H9 (cell line): ENCODE data around the gene YBEY. TPM values are rescaled to one million over a fixed set of nuclear protein-coding genes. Genes with fewer than 3 reads are reported as not detected.

Source experiments
- DNase-seq: peaks from one replicate; pipeline ENCODE4 v3.0.0-alpha.2; 2017
- H2AFZ ChIP-seq: one replicate; pipeline ENCODE4 v1.6.1; 2013; ENCODE audit warnings: mild to moderate bottlenecking, low read length, control low read depth, moderate library complexity
- H2AK5ac ChIP-seq: 2 replicates; pipeline ENCODE4 v1.6.1; 2013; ENCODE audit warnings: low read length, control low read depth, mixed read lengths; ENCODE audit not compliant: insufficient read length
- H2BK120ac ChIP-seq: one replicate; pipeline ENCODE4 v1.6.1; 2013; ENCODE audit warnings: low read depth, mild to moderate bottlenecking, low read length, control low read depth, inconsistent platforms; ENCODE audit not compliant: poor library complexity, severe bottlenecking
- H2BK12ac ChIP-seq: 2 replicates; pipeline ENCODE4 v1.6.1; 2013; ENCODE audit warnings: low read length, control low read depth, mixed read lengths, low read depth; ENCODE audit not compliant: insufficient read length
- H2BK15ac ChIP-seq: 2 replicates; pipeline ENCODE4 v1.6.1; 2013; ENCODE audit warnings: low read depth, low read length, control low read depth
- H2BK20ac ChIP-seq: one replicate; pipeline ENCODE4 v1.6.1; 2013; ENCODE audit warnings: low read depth, mild to moderate bottlenecking, low read length, control low read depth, inconsistent platforms; ENCODE audit not compliant: poor library complexity, severe bottlenecking
- H2BK5ac ChIP-seq: 2 replicates; pipeline ENCODE4 v1.6.1; 2013; ENCODE audit warnings: low read length, control low read depth, mixed read lengths; ENCODE audit not compliant: insufficient read length
- H3K14ac ChIP-seq: 2 replicates; pipeline ENCODE4 v1.6.1; 2013; ENCODE audit warnings: low read length, control low read depth; ENCODE audit not compliant: insufficient read depth
- H3K18ac ChIP-seq: 2 replicates; pipeline ENCODE4 v1.6.1; 2013; ENCODE audit warnings: low read depth, mild to moderate bottlenecking, mixed read lengths, low read length, control low read depth; ENCODE audit not compliant: insufficient read length
- H3K23ac ChIP-seq: 2 replicates; pipeline ENCODE4 v1.6.1; 2013; ENCODE audit warnings: low read length, control low read depth, mixed read lengths, low read depth; ENCODE audit not compliant: insufficient read length
- H3K23me2 ChIP-seq: 2 replicates; pipeline ENCODE4 v1.6.1; 2013; ENCODE audit warnings: low read depth, mild to moderate bottlenecking, mixed read lengths, low read length, control low read depth; ENCODE audit not compliant: insufficient read length, poor library complexity, severe bottlenecking
- H3K27ac ChIP-seq: 2 replicates; pipeline ENCODE4 v1.5.1; 2013; ENCODE audit warnings: low read length, control low read depth, mixed read lengths, low read depth; ENCODE audit not compliant: insufficient read length
- H3K27me3 ChIP-seq: 2 replicates; pipeline ENCODE4 v1.6.1; 2013; ENCODE audit warnings: low read length, control low read depth, inconsistent platforms; ENCODE audit not compliant: insufficient read depth
- H3K4ac ChIP-seq: 2 replicates; pipeline ENCODE4 v1.6.1; 2013; ENCODE audit warnings: low read depth, mild to moderate bottlenecking, control low read depth, inconsistent platforms, low read length, moderate library complexity
- H3K4me1 ChIP-seq: 2 replicates; pipeline ENCODE4 v1.6.1; 2013; ENCODE audit warnings: low read length, control low read depth, inconsistent platforms; ENCODE audit not compliant: insufficient read depth
- H3K4me2 ChIP-seq: 2 replicates; pipeline ENCODE4 v1.6.1; 2013; ENCODE audit warnings: low read length, control low read depth, mixed read lengths; ENCODE audit not compliant: insufficient read length, insufficient read depth
- H3K56ac ChIP-seq: 2 replicates; pipeline ENCODE4 v1.6.1; 2013; ENCODE audit warnings: low read depth, mild to moderate bottlenecking, mixed read lengths, low read length, control low read depth; ENCODE audit not compliant: insufficient read length
- H3K79me1 ChIP-seq: 2 replicates; pipeline ENCODE4 v1.6.1; 2013; ENCODE audit warnings: low read depth, mild to moderate bottlenecking, moderate library complexity, low read length, control low read depth, inconsistent platforms; ENCODE audit not compliant: insufficient read depth, poor library complexity, severe bottlenecking
- H3K79me2 ChIP-seq: 2 replicates; pipeline ENCODE4 v1.6.1; 2013; ENCODE audit warnings: low read length, control low read depth, inconsistent platforms; ENCODE audit not compliant: insufficient read depth
- H3K9ac ChIP-seq: 2 replicates; pipeline ENCODE4 v1.6.1; 2013; ENCODE audit warnings: low read length, control low read depth, mixed read lengths; ENCODE audit not compliant: insufficient read length; ENCODE audit errors: extremely low read depth
- H3K9me3 ChIP-seq: one replicate; pipeline ENCODE4 v1.6.1; 2013; ENCODE audit warnings: low read depth, low read length, inconsistent platforms; ENCODE audit not compliant: control insufficient read depth
- H3T11ph ChIP-seq: one replicate; pipeline ENCODE4 v1.6.1; 2013; ENCODE audit warnings: mild to moderate bottlenecking, low read length, control low read depth, inconsistent platforms
- H4K20me1 ChIP-seq: one replicate; pipeline ENCODE4 v1.6.1; 2013; ENCODE audit not compliant: control insufficient read depth, insufficient read length, insufficient read depth
- H4K5ac ChIP-seq: 2 replicates; pipeline ENCODE4 v1.6.1; 2013; ENCODE audit warnings: low read depth, mild to moderate bottlenecking, mixed read lengths, low read length, control low read depth; ENCODE audit not compliant: insufficient read length
- H4K8ac ChIP-seq: replicated peaks from 2 replicates; pipeline ENCODE4 v1.6.1; 2013; ENCODE audit warnings: low read length, control low read depth, mixed read lengths, low read depth; ENCODE audit not compliant: insufficient read length
- H4K91ac ChIP-seq: 2 replicates; pipeline ENCODE4 v1.6.1; 2013; ENCODE audit warnings: low read depth, mild to moderate bottlenecking, moderate library complexity, mixed read lengths, low read length, control low read depth; ENCODE audit not compliant: insufficient read length
- H3K27ac Mint-ChIP-seq, 3 experiments: 2 replicates in 2 of 3; 3 replicates in 1 of 3; pipeline ENCODE4 v1.8.0; 2020 to 2021; ENCODE audit warnings: mixed read lengths in 3 of 3, mild to moderate bottlenecking in 1 of 3, moderate library complexity in 1 of 3
- H3K27me3 Mint-ChIP-seq: 2 replicates; pipeline ENCODE4 v1.8.0; 2021; ENCODE audit warnings: low read depth, mild to moderate bottlenecking, moderate library complexity, mixed read lengths
- H3K36me3 Mint-ChIP-seq, 3 experiments: 2 replicates in 2 of 3; 3 replicates in 1 of 3; pipeline ENCODE4 v1.8.0; 2020 to 2021; ENCODE audit warnings: low read depth in 3 of 3, mixed read lengths in 3 of 3; ENCODE audit not compliant: insufficient read depth in 1 of 3
- H3K4me1 Mint-ChIP-seq, 2 experiments: 2 replicates each; pipeline ENCODE4 v1.8.0; 2020; ENCODE audit warnings: mixed read lengths in 2 of 2
- H3K4me3 Mint-ChIP-seq, 2 experiments: 2 replicates in 1 of 2; 3 replicates in 1 of 2; pipeline ENCODE4 v1.8.0; 2020 to 2021; ENCODE audit warnings: mild to moderate bottlenecking in 2 of 2, mixed read lengths in 2 of 2, moderate library complexity in 1 of 2
- H3K9me3 Mint-ChIP-seq, 2 experiments: 2 replicates in 1 of 2; 3 replicates in 1 of 2; pipeline ENCODE4 v1.8.0; 2020; ENCODE audit warnings: mild to moderate bottlenecking in 2 of 2, mixed read lengths in 2 of 2, moderate library complexity in 1 of 2
- CTCF ChIP-seq: fragments of 200-600 bp; sonication (generic); conservative IDR thresholded peaks from 3 replicates; pipeline ENCODE4 v1.8.0; 2021; ENCODE audit warnings: antibody characterized with exemption, mild to moderate bottlenecking
- WGBS: extraction: QIAGEN DNeasy Blood & Tissue Kit; methylation state at CpG from one replicate; pipeline ENCODE4 v1.1.7; 2013; ENCODE audit warnings: missing lambda C conversion rate, low lambda C conversion rate, mixed read lengths; ENCODE audit not compliant: insufficient read length; ENCODE audit errors: extremely low coverage; 5-methylcytosine and 5-hydroxymethylcytosine counted together
- total RNA-seq: library from RNA; stranded (reverse); gene quantifications from 2 replicates; pipeline ENCODE4 v1.2.1, GENCODE V29; 2021

The YBEY gene
- total RNA-seq, 1 experiment from 2014 or later, result 26.2 TPM

- Histone ChIP-seq H4K20me1 (no peaks in the 10 kb centered on the region), H3K18ac (no peak overlapping the region), H4K8ac (no peak overlapping the region), H3K27ac (no peak overlapping the region), H3K9ac (no peak overlapping the region), H3K4me1 (no peaks in the 10 kb centered on the region), H3K79me1 (no peaks in the 10 kb centered on the region), H3K56ac (no peak overlapping the region), H2AK5ac (no peak overlapping the region), H3T11ph (no peak overlapping the region), H2BK20ac (no peak overlapping the region), H3K23ac (no peak overlapping the region), H2BK5ac (no peak overlapping the region), H3K9me3 (no peaks in the 10 kb centered on the region), H2AFZ (no peak overlapping the region), H3K4ac (no peak overlapping the region), H4K5ac (no peak overlapping the region), H4K91ac (no peak overlapping the region), H3K23me2 (no peaks in the 10 kb centered on the region), H2BK15ac (no peak overlapping the region), H3K4me2 (no peak overlapping the region), H2BK12ac (no peak overlapping the region), H3K14ac (no peak overlapping the region), H3K79me2 (no peaks in the 10 kb centered on the region), H3K27me3 (no peaks in the 10 kb centered on the region), H2BK120ac (no peak overlapping the region)
- Mint-ChIP-seq H3K36me3 (peaks cover 11 to 37% (median 37%) of the 10 kb centered on the region in 3 experiments; a peak in 6 of 7 replicates), H3K4me3 (no peak overlapping the region), H3K4me1 (peaks cover 3% of the 10 kb centered on the region in 2 experiments), H3K9me3 (no peaks in the 10 kb centered on the region), H3K27ac (no peak overlapping the region), H3K27me3 (no peaks in the 10 kb centered on the region)
- WGBS, result no CpG with 5 or more reads among the region's 5 CpGs
- no peak for TF ChIP-seq CTCF
- DNase-seq, result no peak
These were observed 26.8 kb downstream of the YBEY start for GRCh38 chr21:46312949-46313348.
